T-helper 1 cell treated with Interleukin-12 subunit alpha and Interleukin-12 subunit beta and Interleukin-4 antibody, amounts not matched to agents 30 μg/mL and 1 μg/mL, for 36 hours (primary cell): ENCODE data around the gene SCYL1.
"Not testable (repeated sequence)": the region's sequence is repeated elsewhere in the genome, so short reads cannot be mapped to it uniquely, and the experiment has no call there.

Experiments
- H3K27ac Mint-ChIP-seq: one replicate; pipeline ENCODE4 v1.8.0; 2021; ENCODE audit warnings: mild to moderate bottlenecking, mixed read lengths
- H3K27me3 Mint-ChIP-seq: one replicate; pipeline ENCODE4 v1.8.0; 2021; ENCODE audit warnings: low read depth, mixed read lengths
- H3K36me3 Mint-ChIP-seq: one replicate; pipeline ENCODE4 v1.8.0; 2021; ENCODE audit warnings: low read depth, mixed read lengths
- H3K4me1 Mint-ChIP-seq: one replicate; pipeline ENCODE4 v1.8.0; 2021; ENCODE audit warnings: low read depth, mixed read lengths
- H3K4me3 Mint-ChIP-seq: one replicate; pipeline ENCODE4 v1.8.0; 2021; ENCODE audit warnings: mild to moderate bottlenecking, moderate library complexity, mixed read lengths
- H3K9me3 Mint-ChIP-seq: one replicate; pipeline ENCODE4 v1.8.0; 2021; ENCODE audit warnings: mixed read lengths

The SCYL1 gene

GRCh38 chr11:65500387-65501185 is 24.3 kb upstream of the SCYL1 start:
- H3K36me3 Mint-ChIP-seq, result peaks cover 21% of the 10 kb centered on the region
- no peaks in the 10 kb centered on the region for H3K27me3 Mint-ChIP-seq
- peaks cover 35% of the 10 kb centered on the region for H3K4me1 Mint-ChIP-seq
- no peak overlapping the region for H3K27ac Mint-ChIP-seq
- no peak overlapping the region for H3K4me3 Mint-ChIP-seq
- H3K9me3 Mint-ChIP-seq, result no peaks in the 10 kb centered on the region

DNA sequence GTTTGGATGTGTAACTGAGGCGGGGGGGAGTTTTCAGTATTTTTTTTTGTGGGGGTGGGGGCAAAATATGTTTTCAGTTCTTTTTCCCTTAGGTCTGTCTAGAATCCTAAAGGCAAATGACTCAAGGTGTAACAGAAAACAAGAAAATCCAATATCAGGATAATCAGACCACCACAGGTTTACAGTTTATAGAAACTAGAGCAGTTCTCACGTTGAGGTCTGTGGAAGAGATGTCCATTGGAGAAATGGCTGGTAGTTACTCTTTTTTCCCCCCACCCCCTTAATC is 23.8 kb upstream of the SCYL1 start:
- peaks cover 40% of the 10 kb centered on the region for H3K4me1 Mint-ChIP-seq
- H3K36me3 Mint-ChIP-seq, result peaks cover 26% of the 10 kb centered on the region
- H3K27ac Mint-ChIP-seq, result no peak overlapping the region
- no peak overlapping the region for H3K4me3 Mint-ChIP-seq
- no peaks in the 10 kb centered on the region for H3K9me3 Mint-ChIP-seq
- no peaks in the 10 kb centered on the region for H3K27me3 Mint-ChIP-seq

DNA sequence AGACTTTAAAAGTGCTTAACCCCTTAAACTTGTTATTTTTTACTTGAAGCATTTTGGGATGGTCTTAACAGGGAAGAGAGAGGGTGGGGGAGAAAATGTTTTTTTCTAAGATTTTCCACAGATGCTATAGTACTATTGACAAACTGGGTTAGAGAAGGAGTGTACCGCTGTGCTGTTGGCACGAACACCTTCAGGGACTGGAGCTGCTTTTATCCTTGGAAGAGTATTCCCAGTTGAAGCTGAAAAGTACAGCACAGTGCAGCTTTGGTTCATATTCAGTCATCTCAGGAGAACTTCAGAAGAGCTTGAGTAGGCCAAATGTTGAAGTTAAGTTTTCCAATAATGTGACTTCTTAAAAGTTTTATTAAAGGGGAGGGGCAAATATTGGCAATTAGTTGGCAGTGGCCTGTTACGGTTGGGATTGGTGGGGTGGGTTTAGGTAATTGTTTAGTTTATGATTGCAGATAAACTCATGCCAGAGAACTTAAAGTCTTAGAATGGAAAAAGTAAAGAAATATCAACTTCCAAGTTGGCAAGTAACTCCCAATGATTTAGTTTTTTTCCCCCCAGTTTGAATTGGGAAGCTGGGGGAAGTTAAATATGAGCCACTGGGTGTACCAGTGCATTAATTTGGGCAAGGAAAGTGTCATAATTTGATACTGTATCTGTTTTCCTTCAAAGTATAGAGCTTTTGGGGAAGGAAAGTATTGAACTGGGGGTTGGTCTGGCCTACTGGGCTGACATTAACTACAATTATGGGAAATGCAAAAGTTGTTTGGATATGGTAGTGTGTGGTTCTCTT is 23.2 kb upstream of the SCYL1 start:
- Mint-ChIP-seq H3K4me1 (peaks cover 43% of the 10 kb centered on the region), H3K9me3 (no peaks in the 10 kb centered on the region), H3K36me3 (peaks cover 32% of the 10 kb centered on the region), H3K4me3 (no peak overlapping the region), H3K27ac (no peak overlapping the region), H3K27me3 (no peaks in the 10 kb centered on the region)

- H3K27me3 Mint-ChIP-seq, result no peaks in the 10 kb centered on the region
- H3K36me3 Mint-ChIP-seq, result peaks cover 33% of the 10 kb centered on the region
- no peaks in the 10 kb centered on the region for H3K9me3 Mint-ChIP-seq
- H3K27ac Mint-ChIP-seq, result no peak overlapping the region
- peaks cover 42% of the 10 kb centered on the region for H3K4me1 Mint-ChIP-seq
- no peak overlapping the region for H3K4me3 Mint-ChIP-seq
These were observed 22.7 kb upstream of the SCYL1 start for GRCh38 chr11:65502274-65502554.

GRCh38 chr11:65502555-65503367 is 22.1 kb upstream of the SCYL1 start:
- Mint-ChIP-seq H3K27ac (no peak overlapping the region), H3K27me3 (no peaks in the 10 kb centered on the region), H3K9me3 (no peaks in the 10 kb centered on the region), H3K36me3 (peaks cover 33% of the 10 kb centered on the region), H3K4me3 (no peak overlapping the region), H3K4me1 (peaks cover 47% of the 10 kb centered on the region)

- H3K4me3 Mint-ChIP-seq, result no peak overlapping the region
- H3K4me1 Mint-ChIP-seq, result peaks cover 49% of the 10 kb centered on the region
- no peaks in the 10 kb centered on the region for H3K27me3 Mint-ChIP-seq
- peaks cover 33% of the 10 kb centered on the region for H3K36me3 Mint-ChIP-seq
- no peaks in the 10 kb centered on the region for H3K9me3 Mint-ChIP-seq
- no peak overlapping the region for H3K27ac Mint-ChIP-seq
These were observed 21.4 kb upstream of the SCYL1 start for GRCh38 chr11:65503368-65503948.

- Mint-ChIP-seq H3K4me3 (no peak overlapping the region), H3K27ac (no peak overlapping the region), H3K4me1 (peaks cover 49% of the 10 kb centered on the region), H3K36me3 (peaks cover 33% of the 10 kb centered on the region), H3K27me3 (no peaks in the 10 kb centered on the region), H3K9me3 (no peaks in the 10 kb centered on the region)
These were observed 20.8 kb upstream of the SCYL1 start for GRCh38 chr11:65503949-65504673.

DNA sequence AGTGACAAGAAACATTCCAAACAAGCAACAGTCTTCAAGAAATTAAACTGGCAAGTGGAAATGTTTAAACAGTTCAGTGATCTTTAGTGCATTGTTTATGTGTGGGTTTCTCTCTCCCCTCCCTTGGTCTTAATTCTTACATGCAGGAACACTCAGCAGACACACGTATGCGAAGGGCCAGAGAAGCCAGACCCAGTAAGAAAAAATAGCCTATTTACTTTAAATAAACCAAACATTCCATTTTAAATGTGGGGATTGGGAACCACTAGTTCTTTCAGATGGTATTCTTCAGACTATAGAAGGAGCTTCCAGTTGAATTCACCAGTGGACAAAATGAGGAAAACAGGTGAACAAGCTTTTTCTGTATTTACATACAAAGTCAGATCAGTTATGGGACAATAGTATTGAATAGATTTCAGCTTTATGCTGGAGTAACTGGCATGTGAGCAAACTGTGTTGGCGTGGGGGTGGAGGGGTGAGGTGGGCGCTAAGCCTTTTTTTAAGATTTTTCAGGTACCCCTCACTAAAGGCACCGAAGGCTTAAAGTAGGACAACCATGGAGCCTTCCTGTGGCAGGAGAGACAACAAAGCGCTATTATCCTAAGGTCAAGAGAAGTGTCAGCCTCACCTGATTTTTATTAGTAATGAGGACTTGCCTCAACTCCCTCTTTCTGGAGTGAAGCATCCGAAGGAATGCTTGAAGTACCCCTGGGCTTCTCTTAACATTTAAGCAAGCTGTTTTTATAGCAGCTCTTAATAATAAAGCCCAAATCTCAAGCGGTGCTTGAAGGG is 20.0 kb upstream of the SCYL1 start:
- H3K4me3 Mint-ChIP-seq, result no peak overlapping the region
- peak overlapping the region; percentile 88 for H3K27ac Mint-ChIP-seq
- H3K27me3 Mint-ChIP-seq, result no peaks in the 10 kb centered on the region
- H3K36me3 Mint-ChIP-seq, result peaks cover 33% of the 10 kb centered on the region
- no peaks in the 10 kb centered on the region for H3K9me3 Mint-ChIP-seq
- peaks cover 49% of the 10 kb centered on the region for H3K4me1 Mint-ChIP-seq

DNA sequence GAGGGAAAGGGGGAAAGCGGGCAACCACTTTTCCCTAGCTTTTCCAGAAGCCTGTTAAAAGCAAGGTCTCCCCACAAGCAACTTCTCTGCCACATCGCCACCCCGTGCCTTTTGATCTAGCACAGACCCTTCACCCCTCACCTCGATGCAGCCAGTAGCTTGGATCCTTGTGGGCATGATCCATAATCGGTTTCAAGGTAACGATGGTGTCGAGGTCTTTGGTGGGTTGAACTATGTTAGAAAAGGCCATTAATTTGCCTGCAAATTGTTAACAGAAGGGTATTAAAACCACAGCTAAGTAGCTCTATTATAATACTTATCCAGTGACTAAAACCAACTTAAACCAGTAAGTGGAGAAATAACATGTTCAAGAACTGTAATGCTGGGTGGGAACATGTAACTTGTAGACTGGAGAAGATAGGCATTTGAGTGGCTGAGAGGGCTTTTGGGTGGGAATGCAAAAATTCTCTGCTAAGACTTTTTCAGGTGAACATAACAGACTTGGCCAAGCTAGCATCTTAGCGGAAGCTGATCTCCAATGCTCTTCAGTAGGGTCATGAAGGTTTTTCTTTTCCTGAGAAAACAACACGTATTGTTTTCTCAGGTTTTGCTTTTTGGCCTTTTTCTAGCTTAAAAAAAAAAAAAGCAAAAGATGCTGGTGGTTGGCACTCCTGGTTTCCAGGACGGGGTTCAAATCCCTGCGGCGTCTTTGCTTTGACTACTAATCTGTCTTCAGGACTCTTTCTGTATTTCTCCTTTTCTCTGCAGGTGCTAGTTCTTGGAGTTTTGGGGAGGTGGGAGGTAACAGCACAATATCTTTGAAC is 19.2 kb upstream of the SCYL1 start:
- Mint-ChIP-seq H3K4me3 (no peak overlapping the region), H3K9me3 (no peaks in the 10 kb centered on the region), H3K27ac (peak overlapping the region; percentile 88), H3K27me3 (no peaks in the 10 kb centered on the region), H3K36me3 (peaks cover 33% of the 10 kb centered on the region), H3K4me1 (peaks cover 53% of the 10 kb centered on the region)

- Mint-ChIP-seq H3K4me3 (no peak overlapping the region), H3K9me3 (no peaks in the 10 kb centered on the region), H3K27ac (peak overlapping the region; percentile 88), H3K27me3 (no peaks in the 10 kb centered on the region), H3K4me1 (peaks cover 55% of the 10 kb centered on the region), H3K36me3 (peaks cover 33% of the 10 kb centered on the region)
These were observed 18.6 kb upstream of the SCYL1 start for GRCh38 chr11:65506290-65506771.

- H3K27ac Mint-ChIP-seq, result peak overlapping the region; percentile 88
- no peaks in the 10 kb centered on the region for H3K27me3 Mint-ChIP-seq
- peaks cover 52% of the 10 kb centered on the region for H3K4me1 Mint-ChIP-seq
- H3K9me3 Mint-ChIP-seq, result no peaks in the 10 kb centered on the region
- H3K4me3 Mint-ChIP-seq, result no peak overlapping the region
- H3K36me3 Mint-ChIP-seq, result peaks cover 33% of the 10 kb centered on the region
These were observed 17.9 kb upstream of the SCYL1 start for GRCh38 chr11:65506772-65507505.

DNA sequence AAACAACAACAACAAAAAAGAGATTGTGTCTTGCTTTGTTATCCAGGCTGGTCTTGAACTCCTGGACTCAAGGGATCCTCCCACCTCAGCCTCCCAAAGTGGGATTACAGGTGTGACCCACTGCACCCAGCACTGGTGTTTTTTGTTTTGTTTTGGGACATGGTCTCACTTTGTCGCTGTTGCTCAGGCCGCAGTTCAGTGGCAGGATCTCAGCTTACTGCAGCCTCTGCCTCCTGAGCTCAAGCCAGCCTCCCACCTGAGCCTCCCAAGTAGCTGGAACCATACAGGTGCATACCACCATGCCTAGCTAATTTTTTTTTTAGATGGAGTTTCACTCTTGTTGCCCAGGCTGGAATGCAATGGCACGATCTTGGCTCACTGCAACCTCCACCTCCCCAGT is 12.6 kb upstream of the SCYL1 start:
- H3K9me3 Mint-ChIP-seq, H3K36me3 Mint-ChIP-seq, H3K4me3 Mint-ChIP-seq, H3K27me3 Mint-ChIP-seq, H3K27ac Mint-ChIP-seq: not testable (repeated sequence)
- peaks cover 20% of the 10 kb centered on the region for H3K4me1 Mint-ChIP-seq
